ENCODE measurements around the gene PPP4C. TPM values are rescaled to one million over a fixed set of nuclear protein-coding genes. Genes with fewer than 3 reads are reported as not detected.

Gene PPP4C
- total and polyA plus RNA-seq, 12 donors, result 39.2 to 136 (median 80.8) TPM

- DNase-seq, result no peak
- no peak overlapping the region for H3K27ac ChIP-seq
- no peaks in the 10 kb centered on the region for H3K27me3 ChIP-seq
- TF ChIP-seq POLR2A (IDR thresholded peaks at IDR 0.05), result no peak
- intact Hi-C loops (cut with DNase I), result loop anchor here in 1 of 2 donors (10.0 kb wide), 1 partner anchor 301 kb away; the partner anchor contains the start of gene ZNF771
- H3K4me1 ChIP-seq (replicated peaks in 1 of 2), result no peaks in the 10 kb centered on the region
- H3K9me3 ChIP-seq (replicated peaks in 1 of 3), result no peaks in the 10 kb centered on the region
- peaks cover 0 to 20% of the 10 kb centered on the region in 2 donors for H3K36me3 ChIP-seq (replicated peaks in 1 of 2)
- 81 to 100% (median 90%) methylated on average over 2 to 4 of the region's 4 CpGs for WGBS, 4 donors
- H3K4me3 ChIP-seq, result no peak overlapping the region
Measured at GRCh38 chr16:30104090-30104489, 28.3 kb downstream of the PPP4C start.

DNA sequence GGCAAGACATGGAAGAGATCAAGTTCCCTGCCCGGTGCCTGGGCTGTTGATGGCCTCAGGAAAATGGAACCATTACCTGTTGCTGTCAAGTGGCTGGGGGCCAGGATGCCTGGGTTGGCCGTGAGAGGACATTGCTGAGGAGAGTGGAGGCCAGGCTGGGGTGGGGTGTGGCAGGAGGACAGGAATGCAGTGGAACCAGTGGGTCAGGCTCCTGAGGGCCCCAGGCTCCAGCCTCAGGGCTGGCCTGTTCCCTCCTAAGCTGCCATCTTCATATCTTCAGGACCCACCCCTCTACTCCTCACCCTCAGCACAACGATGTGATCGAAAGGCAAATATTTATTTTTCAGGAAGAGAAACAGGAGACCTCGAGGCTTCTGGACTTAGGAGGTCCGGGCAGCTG is 28.7 kb downstream of the PPP4C start:
- no peak for DNase-seq
- TF ChIP-seq, protein P1, sequence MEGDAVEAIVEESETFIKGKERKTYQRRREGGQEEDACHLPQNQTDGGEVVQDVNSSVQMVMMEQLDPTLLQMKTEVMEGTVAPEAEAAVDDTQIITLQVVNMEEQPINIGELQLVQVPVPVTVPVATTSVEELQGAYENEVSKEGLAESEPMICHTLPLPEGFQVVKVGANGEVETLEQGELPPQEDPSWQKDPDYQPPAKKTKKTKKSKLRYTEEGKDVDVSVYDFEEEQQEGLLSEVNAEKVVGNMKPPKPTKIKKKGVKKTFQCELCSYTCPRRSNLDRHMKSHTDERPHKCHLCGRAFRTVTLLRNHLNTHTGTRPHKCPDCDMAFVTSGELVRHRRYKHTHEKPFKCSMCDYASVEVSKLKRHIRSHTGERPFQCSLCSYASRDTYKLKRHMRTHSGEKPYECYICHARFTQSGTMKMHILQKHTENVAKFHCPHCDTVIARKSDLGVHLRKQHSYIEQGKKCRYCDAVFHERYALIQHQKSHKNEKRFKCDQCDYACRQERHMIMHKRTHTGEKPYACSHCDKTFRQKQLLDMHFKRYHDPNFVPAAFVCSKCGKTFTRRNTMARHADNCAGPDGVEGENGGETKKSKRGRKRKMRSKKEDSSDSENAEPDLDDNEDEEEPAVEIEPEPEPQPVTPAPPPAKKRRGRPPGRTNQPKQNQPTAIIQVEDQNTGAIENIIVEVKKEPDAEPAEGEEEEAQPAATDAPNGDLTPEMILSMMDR (IDR thresholded peaks at IDR 0.05), result no peak
- no peak for TF ChIP-seq POLR2A (IDR thresholded peaks at IDR 0.05)
- no peaks in the 10 kb centered on the region for H3K9me3 ChIP-seq (replicated peaks in 1 of 3)
- no peaks in the 10 kb centered on the region for H3K27me3 ChIP-seq
- no peak overlapping the region for H3K27ac ChIP-seq
- peaks cover 0 to 20% of the 10 kb centered on the region in 2 donors for H3K36me3 ChIP-seq (replicated peaks in 1 of 2)
- WGBS, 4 donors, result 84 to 91% (median 87%) methylated on average over 5 to 6 of the region's 6 CpGs
- H3K4me3 ChIP-seq, result no peak overlapping the region
- H3K4me1 ChIP-seq (replicated peaks in 1 of 2), result no peaks in the 10 kb centered on the region
- intact Hi-C loops (cut with DNase I), result loop anchor here in 1 of 2 donors (10.0 kb wide), 1 partner anchor 300 kb away; the partner anchor contains the start of gene ZNF771

- Histone ChIP-seq H3K36me3 (replicated peaks in 1 of 2) (peaks cover 0 to 22% of the 10 kb centered on the region in 2 donors), H3K9me3 (replicated peaks in 1 of 3) (no peaks in the 10 kb centered on the region), H3K4me1 (replicated peaks in 1 of 2) (peaks cover 0 to under 1% of the 10 kb centered on the region in 2 donors), H3K4me3 (no peak overlapping the region), H3K27ac (no peak overlapping the region), H3K27me3 (no peaks in the 10 kb centered on the region)
- TF ChIP-seq, protein P1 (IDR thresholded peaks at IDR 0.05), result no peak
- no peak for TF ChIP-seq POLR2A (IDR thresholded peaks at IDR 0.05)
- intact Hi-C loops (cut with DNase I), result loop anchor here in 1 of 2 donors (10.0 kb wide), 1 partner anchor 297 kb away; the partner anchor contains the start of gene ZNF771
- DNase-seq, result no peak
- WGBS, 4 donors, result 88 to 95% (median 91%) methylated on average over 12 to 15 of the region's 15 CpGs
Measured at GRCh38 chr16:30108059-30108850, 32.5 kb downstream of the PPP4C start.

- intact Hi-C loops (cut with DNase I), result loop anchor here in 1 of 2 donors (10.0 kb wide), 1 partner anchor 54 kb away; no protein-coding TSS in a partner anchor
- H3K36me3 ChIP-seq (replicated peaks in 1 of 2), result peaks cover 0 to 18% of the 10 kb centered on the region in 2 donors
- no peaks in the 10 kb centered on the region for H3K9me3 ChIP-seq (replicated peaks in 1 of 3)
Measured at GRCh38 chr16:30110661-30111060, 34.9 kb downstream of the PPP4C start.

More at GRCh38 chr16:30110661-30111060, 34.9 kb downstream of the PPP4C start:
- H3K27me3 ChIP-seq, result no peaks in the 10 kb centered on the region
- H3K27ac ChIP-seq, result no peak overlapping the region
- DNase-seq, result no peak
- 62 to 84% (median 75%) methylated on average over 7 of the region's 7 CpGs for WGBS, 4 donors
- TF ChIP-seq POLR2A (IDR thresholded peaks at IDR 0.05), result no peak
- TF ChIP-seq, protein P1 (IDR thresholded peaks at IDR 0.05), result no peak
- H3K4me3 ChIP-seq, result no peak overlapping the region
- H3K4me1 ChIP-seq (replicated peaks in 1 of 2), result peaks cover 0 to 16% of the 10 kb centered on the region in 2 donors

All from adrenal gland (tissue), 12 donors.